COLO668 (cell line): ENCODE measurements around the gene DDI1.

Experiments used
- DNase-seq: peaks from one replicate; lab custom pipeline; 2025; ENCODE audit not compliant: unreplicated experiment; lab: John Stamatoyannopoulos, UW

The DDI1 gene

DNA sequence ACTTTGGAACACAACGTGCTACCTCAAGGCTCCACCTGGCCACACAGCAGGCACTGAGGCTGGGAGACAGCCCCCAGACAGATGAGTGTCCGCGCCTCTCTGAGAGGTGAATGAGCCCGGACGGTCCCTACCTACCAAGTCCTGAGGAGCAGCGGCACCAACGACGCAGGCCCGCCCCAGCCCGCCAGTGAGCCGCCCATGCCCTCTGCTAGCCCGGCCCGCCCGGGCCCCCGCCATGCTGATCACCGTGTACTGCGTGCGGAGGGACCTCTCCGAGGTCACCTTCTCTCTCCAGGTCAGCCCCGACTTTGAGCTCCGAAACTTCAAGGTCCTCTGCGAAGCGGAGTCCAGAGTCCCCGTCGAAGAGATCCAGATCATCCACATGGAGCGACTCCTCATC is at the start of gene DDI1:
TSS of gene DDI1 (plus strand) at position 53 of the 400 bp plus-strand sequence. CDS start at position 236, 183 bp downstream.
- DNase-seq = no peak

GRCh38 chr11:103987629-103988594 is 48.5 kb upstream of the DDI1 start:
- DNase-seq = no peak

- DNase-seq = no peak
These were observed 47.9 kb upstream of the DDI1 start for GRCh38 chr11:103988595-103988969.

- DNase-seq = no peak
These were observed 42.9 kb upstream of the DDI1 start for GRCh38 chr11:103993507-103993906.

DNA sequence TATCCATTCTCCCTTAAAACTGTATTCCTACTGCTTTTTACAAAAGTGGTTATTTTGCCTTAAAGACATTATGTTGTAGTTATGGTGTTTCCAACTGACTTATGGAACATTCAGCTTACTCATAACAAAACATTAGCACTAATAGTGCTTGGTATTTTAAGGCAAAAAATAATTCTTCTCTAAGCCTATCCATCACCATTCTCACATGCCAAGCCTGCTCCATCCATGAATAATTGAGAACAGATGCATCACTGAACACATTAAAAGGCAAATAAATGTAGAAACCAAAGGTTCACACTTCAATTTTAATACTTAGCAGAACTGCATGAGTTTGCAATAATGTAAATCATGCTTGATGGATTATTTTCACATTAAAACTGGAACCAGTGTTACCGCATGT is 42.3 kb upstream of the DDI1 start:
- DNase-seq = no peak

GRCh38 chr11:103994518-103994917 is 41.9 kb upstream of the DDI1 start:
- DNase-seq = no peak

DNA sequence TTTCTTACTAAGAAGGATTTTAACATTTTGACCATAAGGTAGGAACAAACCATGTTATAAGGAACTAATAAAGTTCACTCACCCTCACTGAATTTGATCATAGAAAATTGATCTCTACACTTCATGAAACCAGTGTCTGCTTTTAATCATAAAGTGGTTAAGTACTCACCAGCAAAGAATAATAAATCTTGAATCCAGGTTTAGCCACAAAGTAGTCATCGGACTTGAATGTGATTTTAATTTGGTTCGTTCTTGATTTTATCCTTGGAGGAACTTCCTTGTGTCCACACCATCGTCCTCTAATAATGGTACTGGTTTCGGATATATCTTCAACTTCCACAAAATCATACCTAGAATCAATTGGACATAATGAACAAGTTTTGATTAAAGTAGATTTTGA is 40.5 kb upstream of the DDI1 start:
- no peak for DNase-seq

DNA sequence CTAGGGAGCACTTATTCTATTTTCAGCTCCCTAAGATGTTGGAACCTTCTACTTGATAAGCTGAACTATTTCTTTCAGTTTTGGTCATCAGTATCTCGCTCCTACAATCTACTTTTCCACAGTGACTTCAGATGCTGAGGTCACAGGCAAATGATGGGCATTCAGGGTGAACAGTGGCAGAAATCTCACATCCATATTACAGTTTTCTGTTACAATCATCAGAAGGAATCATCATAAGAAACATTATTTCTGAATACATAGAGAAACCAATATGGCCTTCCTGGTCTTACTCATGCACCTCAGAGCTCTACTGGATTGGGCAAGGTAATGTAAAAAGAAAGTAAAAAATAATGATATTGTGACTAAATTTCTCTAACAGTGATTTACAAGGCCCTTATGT is 39.4 kb upstream of the DDI1 start:
- DNase-seq = no peak

- no peak for DNase-seq
These were observed 37.5 kb upstream of the DDI1 start for GRCh38 chr11:103998826-103999508.

DNA sequence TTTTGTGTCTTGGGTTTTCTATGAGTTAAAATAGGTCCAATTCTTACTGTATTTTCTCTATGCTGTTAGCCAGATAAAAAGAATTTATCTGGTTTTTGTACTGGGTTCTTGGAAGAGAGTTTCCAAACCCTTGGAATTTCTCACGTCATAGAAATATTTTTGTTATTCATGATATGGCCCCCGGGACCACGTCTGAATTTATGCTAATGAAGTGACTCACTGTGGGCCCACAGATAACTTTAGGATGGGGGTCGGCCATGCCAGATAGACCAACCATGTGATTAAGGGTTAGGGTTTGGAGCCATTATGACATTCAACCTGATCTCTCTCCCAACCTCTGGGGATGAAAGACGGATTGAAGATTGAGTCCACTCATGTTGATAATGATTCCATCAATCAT is 35.6 kb upstream of the DDI1 start:
- no peak for DNase-seq

GRCh38 chr11:104001561-104002056 is 34.8 kb upstream of the DDI1 start:
- no peak for DNase-seq

DNA sequence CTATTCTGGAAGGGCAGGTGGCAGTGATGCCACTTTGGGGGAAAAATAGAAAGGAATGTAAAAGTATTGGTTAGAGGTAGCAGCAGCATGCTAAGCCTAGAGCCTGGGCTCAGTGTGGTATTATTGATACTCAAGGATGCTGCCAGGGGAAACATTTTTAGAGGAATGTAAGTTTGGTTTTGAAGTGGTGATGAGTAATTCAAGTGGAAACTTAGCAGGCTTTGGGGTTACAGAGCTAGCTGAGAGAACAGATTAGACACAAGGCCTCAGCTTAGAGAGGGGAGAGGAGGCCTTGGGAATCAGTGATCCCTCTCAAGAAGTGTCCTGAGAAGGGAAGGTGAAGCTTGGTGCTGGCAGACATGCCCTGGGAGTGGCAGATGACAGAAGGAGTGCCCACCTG is 32.9 kb upstream of the DDI1 start:
- DNase-seq = no peak

DNA sequence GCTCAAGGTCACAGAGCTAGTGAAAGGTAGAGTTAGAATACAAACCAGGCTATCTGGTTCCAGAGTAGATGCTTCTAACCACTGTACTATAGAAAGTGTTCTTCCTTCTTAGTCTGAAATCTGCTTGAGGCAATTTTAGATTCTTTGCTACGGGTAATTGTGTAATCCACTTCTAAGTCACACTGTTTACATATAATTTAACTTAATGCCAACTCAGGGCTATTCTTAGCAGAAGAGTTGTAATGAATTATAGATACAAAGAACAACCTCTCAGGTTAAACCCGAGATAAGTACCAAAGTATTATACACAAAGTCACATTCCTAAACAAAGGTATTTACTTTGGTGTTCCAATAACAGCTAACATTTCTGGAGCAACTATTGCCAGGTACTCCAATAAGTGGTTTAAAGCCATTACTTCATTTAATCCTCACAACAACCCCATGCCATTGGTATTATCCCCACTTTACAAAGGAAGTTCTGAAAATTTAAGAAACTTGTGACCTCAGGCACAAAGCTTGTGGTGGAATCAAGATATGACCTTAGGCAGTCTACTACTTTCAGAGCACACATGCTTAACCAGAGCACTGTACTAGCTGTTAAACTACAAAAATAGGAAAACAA is 31.1 kb upstream of the DDI1 start:
- no peak for DNase-seq

GRCh38 chr11:104009744-104010143 is 26.7 kb upstream of the DDI1 start:
- no peak for DNase-seq

DNA sequence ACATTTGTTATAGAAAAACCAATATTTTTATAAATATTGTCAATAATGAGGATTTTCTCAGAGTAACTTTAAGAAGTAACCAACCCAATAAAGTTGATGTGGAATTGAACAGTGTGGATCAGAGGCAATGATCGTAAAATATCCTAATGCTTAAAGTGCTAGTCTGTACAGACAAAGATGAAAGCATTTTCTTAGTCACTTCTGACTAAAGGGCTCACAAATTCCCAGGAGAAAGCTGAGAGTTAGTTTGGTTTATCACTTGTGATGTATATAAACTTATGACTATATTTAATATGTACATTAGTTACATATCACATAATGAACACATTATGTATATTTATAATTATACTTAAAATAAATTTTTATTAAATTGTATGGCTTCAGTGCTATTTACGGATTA is 25.4 kb upstream of the DDI1 start:
- no peak for DNase-seq

DNA sequence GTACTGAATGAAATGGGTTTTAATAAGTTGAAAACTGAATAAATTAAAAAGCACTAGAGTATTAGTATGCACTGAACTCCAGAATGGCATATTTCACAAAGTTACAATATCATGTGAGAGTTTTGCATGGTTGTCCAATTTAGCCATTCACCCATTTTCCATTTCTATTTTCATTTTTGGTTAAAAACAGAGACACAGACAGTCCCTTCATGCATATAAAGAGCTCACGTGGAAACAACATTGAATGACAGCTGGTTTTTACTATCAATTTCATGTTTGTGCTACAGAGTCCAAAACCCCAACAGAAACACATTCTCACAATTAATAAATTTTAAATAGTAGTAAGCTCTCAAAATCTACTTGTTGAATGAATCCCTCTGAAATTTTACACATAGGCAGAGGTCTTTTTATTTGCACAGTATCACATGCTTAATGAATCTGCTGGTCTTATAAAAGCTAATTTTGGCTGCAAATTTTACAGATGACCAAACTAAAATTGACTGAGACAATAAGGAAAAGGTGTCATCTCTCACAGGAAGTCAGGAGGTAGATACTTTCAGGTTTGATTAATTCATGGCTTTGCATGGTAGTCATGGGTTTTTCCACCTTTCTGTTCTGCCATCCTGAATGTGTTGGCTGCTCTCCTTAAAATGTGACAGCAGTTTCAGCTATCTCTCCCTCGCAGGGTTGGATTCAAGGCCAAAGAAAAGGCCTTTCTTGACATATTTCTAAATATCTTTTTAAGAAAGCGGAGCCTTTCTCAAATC is 20.6 kb upstream of the DDI1 start:
- DNase-seq = no peak

- DNase-seq = no peak
These were observed 11.9 kb upstream of the DDI1 start for GRCh38 chr11:104024572-104024971.

DNA sequence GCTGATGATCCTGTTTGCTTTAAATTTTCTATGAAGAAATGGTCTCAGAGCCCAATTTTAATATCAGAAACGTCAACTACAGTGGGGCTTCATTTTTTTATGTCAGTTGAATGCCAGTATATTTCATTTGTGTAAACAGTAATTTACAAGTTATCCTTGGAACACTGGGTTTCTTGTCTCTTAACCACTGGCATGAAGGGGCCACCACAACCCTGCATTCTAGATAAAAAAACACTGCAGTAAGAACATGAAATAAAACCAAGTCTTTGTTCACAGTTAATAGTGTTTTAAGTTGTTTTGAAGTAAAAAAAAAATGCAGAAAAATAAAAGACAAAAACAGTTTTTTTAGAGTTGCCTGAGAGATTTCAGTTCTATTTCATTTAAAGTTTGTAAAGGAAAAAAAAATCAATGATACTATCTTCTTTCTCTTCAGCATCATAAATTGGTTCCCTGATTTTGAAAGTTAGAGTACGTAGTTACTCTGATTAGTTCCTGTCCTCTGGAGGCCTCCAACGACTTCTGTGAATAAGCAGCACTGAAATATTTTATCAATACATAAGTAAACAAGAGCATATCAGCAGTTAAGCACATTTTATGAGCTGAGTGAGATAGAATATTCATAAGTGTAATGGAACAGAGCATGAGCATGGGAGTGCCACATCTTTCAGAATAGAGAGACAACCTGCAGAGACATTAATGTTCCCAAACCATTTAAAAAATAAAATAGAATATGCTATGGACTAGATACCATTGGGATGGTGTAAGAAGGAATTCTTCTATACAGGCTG is 7.8 kb upstream of the DDI1 start:
- no peak for DNase-seq

- no peak for DNase-seq
These were observed 3.3 kb upstream of the DDI1 start for GRCh38 chr11:104033134-104033533.

DNA sequence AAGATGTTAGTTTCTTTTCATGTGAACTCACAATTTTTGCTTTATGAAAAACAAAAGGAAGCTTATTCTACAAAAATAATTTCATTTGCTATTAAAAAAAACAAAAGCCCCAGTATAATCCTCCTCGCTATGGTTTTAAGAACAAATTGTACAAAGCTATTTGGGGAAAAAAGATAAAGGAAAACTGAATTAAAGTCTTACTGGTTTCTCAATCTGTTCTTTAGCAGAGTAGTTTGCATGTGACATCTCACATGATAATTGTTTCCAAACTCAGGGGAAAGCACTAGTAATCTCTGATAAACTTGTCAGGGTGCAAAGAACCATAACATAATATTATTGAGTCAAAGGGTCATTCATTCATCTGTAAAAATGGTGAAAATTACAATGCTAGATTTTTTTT is 2.9 kb upstream of the DDI1 start:
- no peak for DNase-seq
